ENCODE data around the gene RSPH3. TPM values are rescaled to one million over a fixed set of nuclear protein-coding genes. Genes with fewer than 3 reads are reported as not detected.
A peak's percentile ranks its signal among the peaks of the same experiment; 100 is the strongest.

RSPH3 gene
- total and polyA plus RNA-seq, 2 of the 8 experiments (the other 6 are each of a cell fraction or from before 2014, with no cell fraction given): 0.60 to 2.7 TPM

GRCh38 chr6:158991017-158991723 lies 8.8 kb downstream of the RSPH3 start (continued):
- TF ChIP-seq ATF2 (IDR thresholded peaks at IDR 0.05; ENCODE audit: low read length) (no peak), HDAC2 (IDR thresholded peaks at IDR 0.05; ENCODE audit: borderline replicate concordance in 1 of 2, low read depth in 2 of 2, low read length in 2 of 2) (no peak), TAF7 (optimal IDR thresholded peaks at IDR 0.05; ENCODE audit: borderline replicate concordance, low read depth, low read length) (no peak), GABPA (IDR thresholded peaks at IDR 0.05; ENCODE audit: borderline replicate concordance, insufficient read depth, low read length) (no peak), CTCF (IDR thresholded peaks at IDR 0.05; ENCODE audit: control extremely low read depth in 1 of 3, insufficient read depth in 1 of 3, low read depth in 1 of 3, low read length in 3 of 3) (peak; percentile 43 to 85 (median 46)), RXRA (IDR thresholded peaks at IDR 0.05; ENCODE audit: insufficient read depth, low read depth, low read length) (no peak), TAF1 (IDR thresholded peaks at IDR 0.05; ENCODE audit: low read depth, low read length) (no peak)

All from H1 (cell line).